ENCODE measurements around the gene DNAAF3. TPM values are rescaled to one million over a fixed set of nuclear protein-coding genes. Genes with fewer than 3 reads are reported as not detected.

DNAAF3 gene
- total RNA-seq, 4 donors from 2014 or later: 3.3 to 9.1 (median 5.5) TPM

DNA sequence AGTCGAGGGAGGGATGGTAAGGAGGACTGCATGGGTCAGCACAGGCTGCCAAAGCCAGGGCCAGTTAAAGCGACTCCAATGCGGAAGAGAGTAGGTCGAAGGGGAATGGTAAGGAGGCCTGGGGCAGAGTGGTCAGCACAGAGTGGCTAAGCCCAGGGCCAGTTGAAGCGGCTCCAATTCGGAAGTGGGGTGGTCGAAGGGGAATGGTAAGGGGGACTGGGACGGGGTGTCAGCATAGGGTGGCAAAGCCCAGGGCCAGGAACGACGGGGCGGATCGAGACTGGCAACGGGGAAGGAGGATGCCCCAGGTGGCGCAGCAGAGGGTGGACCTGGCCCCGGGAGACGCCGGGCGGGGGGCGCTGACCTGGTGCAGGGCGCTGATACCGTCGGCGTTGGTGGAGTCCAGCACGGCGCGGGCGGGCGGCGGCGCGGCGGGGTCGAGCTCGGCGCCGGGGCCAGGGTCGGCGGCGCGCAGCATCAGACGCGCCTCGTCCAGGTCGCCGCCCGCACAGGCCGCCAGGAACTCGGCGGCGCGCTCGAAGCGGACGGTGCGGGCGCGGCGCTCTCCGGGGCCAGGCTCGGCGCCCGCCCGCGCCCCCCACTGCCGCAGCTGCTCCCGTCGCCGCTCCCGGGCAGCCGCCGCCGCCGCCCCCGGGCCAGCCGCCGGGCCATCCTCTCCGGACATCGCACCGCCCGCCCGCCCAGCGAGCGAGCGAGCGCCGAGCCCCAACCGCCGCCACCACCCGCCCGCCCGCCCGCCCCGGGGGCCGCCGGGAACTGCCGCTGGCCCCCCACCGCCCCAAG lies 49.4 kb downstream of the DNAAF3 start, which contains the start of gene PPP1R12C:
Gene PPP1R12C (minus strand): TSS at position 779 of the 804 bp plus-strand sequence. CDS start 94 bp downstream, at position 685.
- H3K9me3 ChIP-seq: no peaks in the 10 kb centered on the region
- DNase-seq: peak; percentile 23 to 31
- peak within 1 kb of the TSS; percentile 75 to 91 (median 77) for H3K4me3 ChIP-seq (replicated peaks in 1 of 3)
- intact Hi-C loops (cut with DNase I): no loop called here
- 0 to 1% methylated on average over 14 to 27 of the region's 97 CpGs for WGBS, 2 donors
- H3K36me3 ChIP-seq: peaks cover 0 to 3% of the 10 kb centered on the region in 2 donors
- H3K4me1 ChIP-seq: peaks cover 36 to 51% of the 10 kb centered on the region in 2 donors
- H3K27me3 ChIP-seq: no peaks in the 10 kb centered on the region
- TF ChIP-seq, protein P1, sequence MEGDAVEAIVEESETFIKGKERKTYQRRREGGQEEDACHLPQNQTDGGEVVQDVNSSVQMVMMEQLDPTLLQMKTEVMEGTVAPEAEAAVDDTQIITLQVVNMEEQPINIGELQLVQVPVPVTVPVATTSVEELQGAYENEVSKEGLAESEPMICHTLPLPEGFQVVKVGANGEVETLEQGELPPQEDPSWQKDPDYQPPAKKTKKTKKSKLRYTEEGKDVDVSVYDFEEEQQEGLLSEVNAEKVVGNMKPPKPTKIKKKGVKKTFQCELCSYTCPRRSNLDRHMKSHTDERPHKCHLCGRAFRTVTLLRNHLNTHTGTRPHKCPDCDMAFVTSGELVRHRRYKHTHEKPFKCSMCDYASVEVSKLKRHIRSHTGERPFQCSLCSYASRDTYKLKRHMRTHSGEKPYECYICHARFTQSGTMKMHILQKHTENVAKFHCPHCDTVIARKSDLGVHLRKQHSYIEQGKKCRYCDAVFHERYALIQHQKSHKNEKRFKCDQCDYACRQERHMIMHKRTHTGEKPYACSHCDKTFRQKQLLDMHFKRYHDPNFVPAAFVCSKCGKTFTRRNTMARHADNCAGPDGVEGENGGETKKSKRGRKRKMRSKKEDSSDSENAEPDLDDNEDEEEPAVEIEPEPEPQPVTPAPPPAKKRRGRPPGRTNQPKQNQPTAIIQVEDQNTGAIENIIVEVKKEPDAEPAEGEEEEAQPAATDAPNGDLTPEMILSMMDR (IDR thresholded peaks at IDR 0.05): no peak
- no peak for TF ChIP-seq POLR2A (IDR thresholded peaks at IDR 0.05)
- H3K27ac ChIP-seq: peak within 1 kb of the TSS; percentile 35 to 72 (median 69)

DNA sequence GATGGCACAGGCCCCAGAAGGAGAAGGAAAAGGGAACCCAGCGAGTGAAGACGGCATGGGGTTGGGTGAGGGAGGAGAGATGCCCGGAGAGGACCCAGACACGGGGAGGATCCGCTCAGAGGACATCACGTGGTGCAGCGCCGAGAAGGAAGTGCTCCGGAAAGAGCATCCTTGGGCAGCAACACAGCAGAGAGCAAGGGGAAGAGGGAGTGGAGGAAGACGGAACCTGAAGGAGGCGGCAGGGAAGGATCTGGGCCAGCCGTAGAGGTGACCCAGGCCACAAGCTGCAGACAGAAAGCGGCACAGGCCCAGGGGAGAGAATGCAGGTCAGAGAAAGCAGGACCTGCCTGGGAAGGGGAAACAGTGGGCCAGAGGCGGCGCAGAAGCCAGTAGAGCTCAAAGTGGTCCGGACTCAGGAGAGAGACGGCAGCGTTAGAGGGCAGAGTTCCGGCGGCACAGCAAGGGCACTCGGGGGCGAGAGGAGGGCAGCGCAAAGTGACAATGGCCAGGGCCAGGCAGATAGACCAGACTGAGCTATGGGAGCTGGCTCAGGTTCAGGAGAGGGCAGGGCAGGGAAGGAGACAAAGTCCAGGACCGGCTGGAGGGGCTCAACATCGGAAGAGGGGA lies 50.1 kb downstream of the DNAAF3 start:
- 6 to 8% methylated on average over 25 of the region's 25 CpGs for WGBS, 2 donors
- H3K4me1 ChIP-seq: peaks cover 36 to 51% of the 10 kb centered on the region in 2 donors
- TF ChIP-seq POLR2A (IDR thresholded peaks at IDR 0.05): no peak
- TF ChIP-seq, protein P1 (IDR thresholded peaks at IDR 0.05): no peak
- H3K27ac ChIP-seq: peak overlapping the region; percentile 35 to 72 (median 69)
- DNase-seq: peak; percentile 18 to 45
- H3K36me3 ChIP-seq: peaks cover 0 to 5% of the 10 kb centered on the region in 2 donors
- no peaks in the 10 kb centered on the region for H3K27me3 ChIP-seq
- H3K9me3 ChIP-seq: no peaks in the 10 kb centered on the region
- peak overlapping the region; percentile 75 to 91 (median 77) for H3K4me3 ChIP-seq (replicated peaks in 1 of 3)
- intact Hi-C loops (cut with DNase I): no loop called here

DNA sequence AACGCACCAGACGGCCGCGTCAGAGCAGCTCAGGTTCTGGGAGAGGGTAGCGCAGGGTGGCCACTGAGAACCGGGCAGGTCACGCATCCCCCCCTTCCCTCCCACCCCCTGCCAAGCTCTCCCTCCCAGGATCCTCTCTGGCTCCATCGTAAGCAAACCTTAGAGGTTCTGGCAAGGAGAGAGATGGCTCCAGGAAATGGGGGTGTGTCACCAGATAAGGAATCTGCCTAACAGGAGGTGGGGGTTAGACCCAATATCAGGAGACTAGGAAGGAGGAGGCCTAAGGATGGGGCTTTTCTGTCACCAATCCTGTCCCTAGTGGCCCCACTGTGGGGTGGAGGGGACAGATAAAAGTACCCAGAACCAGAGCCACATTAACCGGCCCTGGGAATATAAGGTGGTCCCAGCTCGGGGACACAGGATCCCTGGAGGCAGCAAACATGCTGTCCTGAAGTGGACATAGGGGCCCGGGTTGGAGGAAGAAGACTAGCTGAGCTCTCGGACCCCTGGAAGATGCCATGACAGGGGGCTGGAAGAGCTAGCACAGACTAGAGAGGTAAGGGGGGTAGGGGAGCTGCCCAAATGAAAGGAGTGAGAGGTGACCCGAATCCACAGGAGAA lies 50.9 kb downstream of the DNAAF3 start:
- WGBS, 2 donors: 73 to 75% methylated on average over 13 of the region's 13 CpGs

DNA sequence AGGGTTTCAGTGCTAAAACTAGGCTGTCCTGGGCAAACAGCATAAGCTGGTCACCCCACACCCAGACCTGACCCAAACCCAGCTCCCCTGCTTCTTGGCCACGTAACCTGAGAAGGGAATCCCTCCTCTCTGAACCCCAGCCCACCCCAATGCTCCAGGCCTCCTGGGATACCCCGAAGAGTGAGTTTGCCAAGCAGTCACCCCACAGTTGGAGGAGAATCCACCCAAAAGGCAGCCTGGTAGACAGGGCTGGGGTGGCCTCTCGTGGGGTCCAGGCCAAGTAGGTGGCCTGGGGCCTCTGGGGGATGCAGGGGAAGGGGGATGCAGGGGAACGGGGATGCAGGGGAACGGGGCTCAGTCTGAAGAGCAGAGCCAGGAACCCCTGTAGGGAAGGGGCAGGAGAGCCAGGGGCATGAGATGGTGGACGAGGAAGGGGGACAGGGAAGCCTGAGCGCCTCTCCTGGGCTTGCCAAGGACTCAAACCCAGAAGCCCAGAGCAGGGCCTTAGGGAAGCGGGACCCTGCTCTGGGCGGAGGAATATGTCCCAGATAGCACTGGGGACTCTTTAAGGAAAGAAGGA lies 51.8 kb downstream of the DNAAF3 start:
- intact Hi-C loops (cut with DNase I): no loop called here
- DNase-seq: no peak
- 90 to 95% methylated on average over 7 of the region's 9 CpGs for WGBS, 2 donors

More for the DNA sequence above, 50.9 kb downstream of the DNAAF3 start:
- peaks cover 0 to 5% of the 10 kb centered on the region in 2 donors for H3K36me3 ChIP-seq
- no peaks in the 10 kb centered on the region for H3K27me3 ChIP-seq
- H3K9me3 ChIP-seq: no peaks in the 10 kb centered on the region
- TF ChIP-seq, protein P1 (IDR thresholded peaks at IDR 0.05): no peak
- peak overlapping the region; percentile 5 to 94 (median 72) for H3K27ac ChIP-seq
- no peak for DNase-seq
- H3K4me3 ChIP-seq (replicated peaks in 1 of 3): peak overlapping the region in 1 of 3 donors; percentile 77
- H3K4me1 ChIP-seq: peaks cover 36 to 51% of the 10 kb centered on the region in 2 donors
- intact Hi-C loops (cut with DNase I): no loop called here

More for the DNA sequence above, 51.8 kb downstream of the DNAAF3 start:
- H3K4me1 ChIP-seq: peaks cover 36 to 51% of the 10 kb centered on the region in 2 donors
- no peak overlapping the region for H3K4me3 ChIP-seq (replicated peaks in 1 of 3)
- peaks cover 4 to 5% of the 10 kb centered on the region in 2 donors for H3K36me3 ChIP-seq
- no peaks in the 10 kb centered on the region for H3K9me3 ChIP-seq
- H3K27me3 ChIP-seq: no peaks in the 10 kb centered on the region
- TF ChIP-seq, protein P1 (IDR thresholded peaks at IDR 0.05): no peak
- no peak for TF ChIP-seq POLR2A (IDR thresholded peaks at IDR 0.05)
- H3K27ac ChIP-seq: peak overlapping the region in 2 of 3 donors; percentile 85 to 94
